Measurements from ENCODE around the gene CSAD.

- TF ChIP-seq GATA3 (IDR thresholded peaks at IDR 0.05; ENCODE audit: low read depth, low read length) (no peak), GATA2 (IDR thresholded peaks at IDR 0.05; ENCODE audit: low read depth, low read length) (no peak)
Observed at GRCh38 chr12:53124352-53124723, 56.4 kb downstream of the CSAD start.
